DMS53 (cell line): ENCODE data around the gene POU6F2.
"Not testable (repeated sequence)": the region's sequence is repeated elsewhere in the genome, so short reads cannot be mapped to it uniquely, and the experiment has no call there.

Experiments used
- DNase-seq: peaks from one replicate; lab custom pipeline; 2025; lab: John Stamatoyannopoulos, UW

Gene POU6F2

DNA sequence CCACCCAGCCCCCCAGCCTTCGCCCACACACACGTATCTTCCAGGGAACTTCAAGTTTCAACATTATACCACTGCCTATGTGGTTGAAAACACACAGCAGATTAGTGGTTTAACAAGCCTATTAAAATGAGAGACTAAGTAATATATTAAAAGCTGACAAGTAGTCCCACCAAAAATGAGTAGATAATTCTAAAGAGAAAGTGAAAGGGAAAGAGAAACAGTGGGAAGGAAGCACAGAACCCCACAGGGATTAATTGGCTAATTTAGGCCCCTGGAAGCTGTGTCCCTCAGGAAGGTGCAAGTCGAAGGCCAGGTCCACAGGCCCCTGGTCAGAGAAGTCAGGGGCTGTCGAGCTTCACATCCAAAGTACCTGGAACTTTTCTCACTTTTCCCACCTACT is 378.0 kb downstream of the POU6F2 start:
- no peak for DNase-seq

DNA sequence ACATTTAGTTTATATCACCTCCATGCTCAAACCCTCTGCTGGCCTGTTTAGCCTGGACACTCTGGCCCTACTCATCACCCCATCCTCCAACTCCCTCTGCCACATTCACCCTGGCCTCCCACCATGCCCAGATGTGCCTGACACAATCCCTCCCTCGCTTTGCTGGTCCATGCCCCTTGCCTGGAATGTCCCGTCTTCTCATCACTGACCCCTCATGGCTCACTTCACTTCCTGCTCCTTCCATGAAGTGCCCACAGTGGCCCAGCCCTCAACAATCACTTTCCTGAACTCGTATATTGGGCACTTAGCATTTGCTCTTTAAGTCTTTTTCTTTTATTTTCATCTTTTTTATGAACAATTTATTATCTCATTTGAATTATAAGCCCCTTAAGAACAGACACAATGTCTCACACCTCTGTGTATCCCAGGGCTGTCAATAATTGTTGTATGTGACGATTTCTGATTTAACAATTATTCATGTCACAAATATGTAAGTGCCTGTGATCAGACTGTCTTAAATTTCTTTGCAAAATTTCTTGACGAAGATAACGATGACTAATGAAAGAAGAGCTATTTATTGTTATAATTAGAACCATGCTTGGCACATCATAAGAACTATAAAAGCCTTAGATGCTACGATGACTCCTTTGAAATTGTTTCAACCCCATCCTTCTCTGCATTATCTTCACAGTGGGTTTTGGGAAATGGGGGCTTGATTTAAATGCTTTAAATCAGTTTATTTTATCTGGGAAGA is 378.6 kb downstream of the POU6F2 start:
- no peak for DNase-seq

DNA sequence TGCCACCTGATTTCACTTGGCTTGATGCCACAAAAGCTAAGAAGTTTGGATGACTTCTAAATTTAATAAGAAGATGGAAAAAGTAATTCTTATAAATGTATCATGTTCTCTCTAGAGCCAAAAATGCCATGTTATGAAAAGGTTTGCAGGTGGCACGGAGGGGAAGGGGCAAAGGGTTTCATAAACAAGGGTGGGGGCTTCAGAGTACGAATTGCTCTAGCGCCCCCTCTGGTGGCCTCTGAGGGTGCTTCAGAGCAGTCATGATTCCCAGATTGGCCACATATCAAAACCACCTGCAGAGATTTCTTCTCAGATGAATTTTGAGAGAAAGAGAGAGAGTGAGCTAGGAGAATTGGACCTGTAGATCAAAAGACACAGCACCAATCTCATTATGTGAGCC is 379.9 kb downstream of the POU6F2 start:
- DNase-seq = peak; percentile 37

DNA sequence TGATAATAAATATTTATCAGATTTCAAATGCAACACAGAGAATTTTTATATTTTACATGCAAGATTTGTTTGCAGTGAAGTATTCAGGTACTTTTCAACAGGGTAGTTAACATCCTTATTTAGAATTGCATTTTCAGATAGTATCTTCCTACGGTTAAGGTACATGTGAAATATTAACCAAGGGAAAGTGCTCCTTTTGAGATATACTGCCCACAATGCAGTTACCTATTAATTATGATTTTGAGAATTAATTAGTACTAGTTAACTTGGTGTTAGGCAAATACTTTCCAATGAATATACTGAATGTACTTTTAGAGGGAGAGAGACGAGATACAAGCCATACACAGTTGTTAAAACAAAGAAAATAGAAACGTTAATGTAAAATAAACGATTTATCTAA is 382.3 kb downstream of the POU6F2 start:
- no peak for DNase-seq

DNA sequence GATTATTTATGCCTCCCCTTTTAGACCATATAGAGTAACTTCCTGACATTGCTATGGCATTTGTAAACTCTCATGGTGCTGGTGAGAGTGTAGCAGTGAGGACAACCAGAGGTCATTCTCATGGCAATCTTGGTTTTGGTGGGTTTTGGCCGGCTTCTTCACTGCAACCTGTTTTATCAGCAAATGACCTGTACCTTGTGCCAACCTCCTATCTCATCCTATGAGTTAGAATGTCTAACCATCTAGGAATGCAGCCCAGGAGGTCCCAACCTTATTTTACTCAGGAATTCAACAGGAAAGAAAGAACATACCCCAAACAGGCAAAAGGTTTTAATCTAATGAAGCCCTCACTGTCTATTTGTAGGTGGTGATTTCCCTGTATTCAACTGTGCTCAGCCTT is 383.1 kb downstream of the POU6F2 start:
- no peak for DNase-seq

DNA sequence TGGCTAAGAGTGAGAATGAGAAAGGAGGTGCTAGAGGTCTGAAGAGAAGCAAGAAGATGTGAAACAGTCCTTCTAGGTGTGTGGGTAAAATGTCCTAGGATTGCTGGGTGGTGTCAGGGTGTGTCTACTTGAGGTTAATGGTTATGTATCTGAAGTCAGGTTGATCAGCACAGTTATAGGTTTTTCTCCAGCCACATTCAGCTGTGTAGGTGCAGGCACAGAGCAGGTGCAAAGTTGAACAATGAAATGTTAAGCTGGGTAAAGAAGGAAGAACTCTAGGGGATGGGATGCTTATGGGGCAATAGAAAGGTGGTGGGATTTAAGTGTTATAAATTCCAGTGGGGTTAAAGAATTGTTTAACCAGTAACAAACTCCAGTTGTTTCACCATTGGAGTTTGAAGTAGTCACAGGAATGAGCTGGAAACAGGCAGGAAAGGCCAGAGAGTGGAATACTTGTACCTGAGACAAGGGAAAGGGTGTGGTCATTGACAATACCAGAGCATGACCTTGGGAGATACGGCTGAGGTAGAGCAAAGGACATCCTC is 388.1 kb downstream of the POU6F2 start:
- DNase-seq = no peak

DNA sequence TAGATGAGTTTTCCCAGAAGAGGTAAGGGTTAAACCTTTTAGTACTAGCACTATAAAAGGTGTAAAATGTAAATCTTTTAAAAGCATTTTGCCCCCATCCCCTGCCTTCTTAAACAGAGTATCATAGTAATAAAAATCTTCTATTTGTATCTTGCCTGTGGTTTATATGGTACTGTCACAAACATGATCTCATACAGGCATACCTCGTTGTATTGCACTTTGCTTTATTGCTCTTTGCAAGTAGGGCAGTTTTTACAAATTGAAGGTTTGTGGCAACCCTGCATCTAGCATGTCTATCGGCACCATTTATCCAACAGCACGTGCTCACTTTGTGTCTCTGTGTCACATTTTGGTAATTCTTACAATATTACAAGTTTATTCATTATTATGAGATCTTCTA is 389.7 kb downstream of the POU6F2 start:
- no peak for DNase-seq

DNA sequence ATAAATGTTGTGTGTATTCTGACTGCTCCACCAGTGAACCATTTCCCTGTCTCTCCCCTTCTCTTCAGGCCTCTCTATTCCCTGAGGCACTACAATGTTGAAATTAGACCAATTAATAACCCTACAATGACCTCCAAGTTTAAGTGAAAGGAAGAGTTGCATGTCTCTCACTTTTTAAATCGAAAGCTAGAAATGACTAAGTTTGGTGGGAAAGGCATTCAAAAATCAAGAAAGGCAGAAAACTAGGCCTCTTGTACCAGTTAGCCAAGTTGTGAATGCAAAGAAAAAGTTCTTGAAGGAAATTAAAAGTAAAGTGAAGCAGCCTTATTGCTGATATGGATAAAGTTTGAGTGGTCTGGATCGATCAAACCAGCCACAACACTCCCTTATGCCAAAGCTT is 390.2 kb downstream of the POU6F2 start:
- DNase-seq = no peak

DNA sequence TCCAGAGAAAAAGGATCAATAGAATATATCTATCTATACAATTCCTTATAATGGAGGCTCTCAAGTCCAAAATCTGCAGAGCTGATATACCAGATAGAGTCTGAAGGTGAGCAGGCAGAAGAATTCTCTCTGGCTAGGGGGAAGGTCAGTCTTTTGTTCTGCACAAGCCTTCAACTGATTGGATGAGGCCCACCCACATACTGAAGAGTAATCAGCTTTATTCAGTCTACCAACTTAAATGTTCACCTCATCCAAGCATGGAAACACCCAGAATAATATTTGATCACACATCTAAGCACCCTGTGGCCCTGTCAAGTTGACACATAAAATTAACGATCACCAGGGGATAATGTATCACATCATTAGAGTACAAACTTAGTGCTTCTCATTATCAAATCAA is 394.7 kb downstream of the POU6F2 start:
- DNase-seq = no peak

DNA sequence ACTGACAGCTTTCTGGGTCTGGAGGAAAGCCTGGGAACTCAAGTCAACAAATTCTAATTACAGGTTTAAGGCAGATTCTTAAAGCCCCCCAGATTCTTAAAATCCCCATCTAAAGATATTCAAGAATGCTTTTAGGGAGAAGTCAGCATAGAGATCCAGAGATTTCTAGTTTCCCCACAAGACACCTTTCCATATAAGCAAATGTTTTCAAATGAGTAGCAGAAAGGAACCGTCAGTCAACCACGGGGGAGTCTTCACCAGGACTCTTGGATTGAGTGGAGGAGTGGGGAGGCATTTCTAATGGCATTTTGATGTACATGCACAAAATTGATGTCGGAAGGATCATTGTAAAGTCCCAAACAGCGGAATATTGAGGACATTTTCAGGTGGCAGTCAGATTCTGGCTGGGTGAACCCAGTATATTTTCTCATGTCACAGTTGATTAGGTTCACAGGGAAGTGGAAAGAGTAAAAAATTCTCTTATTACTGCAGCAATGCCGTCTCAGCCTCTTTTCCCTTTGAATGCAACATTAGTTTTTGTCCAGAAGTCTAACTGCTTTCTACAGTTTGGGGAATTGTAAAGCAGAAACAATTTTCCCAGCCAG is 396.8 kb downstream of the POU6F2 start:
- DNase-seq = no peak

DNA sequence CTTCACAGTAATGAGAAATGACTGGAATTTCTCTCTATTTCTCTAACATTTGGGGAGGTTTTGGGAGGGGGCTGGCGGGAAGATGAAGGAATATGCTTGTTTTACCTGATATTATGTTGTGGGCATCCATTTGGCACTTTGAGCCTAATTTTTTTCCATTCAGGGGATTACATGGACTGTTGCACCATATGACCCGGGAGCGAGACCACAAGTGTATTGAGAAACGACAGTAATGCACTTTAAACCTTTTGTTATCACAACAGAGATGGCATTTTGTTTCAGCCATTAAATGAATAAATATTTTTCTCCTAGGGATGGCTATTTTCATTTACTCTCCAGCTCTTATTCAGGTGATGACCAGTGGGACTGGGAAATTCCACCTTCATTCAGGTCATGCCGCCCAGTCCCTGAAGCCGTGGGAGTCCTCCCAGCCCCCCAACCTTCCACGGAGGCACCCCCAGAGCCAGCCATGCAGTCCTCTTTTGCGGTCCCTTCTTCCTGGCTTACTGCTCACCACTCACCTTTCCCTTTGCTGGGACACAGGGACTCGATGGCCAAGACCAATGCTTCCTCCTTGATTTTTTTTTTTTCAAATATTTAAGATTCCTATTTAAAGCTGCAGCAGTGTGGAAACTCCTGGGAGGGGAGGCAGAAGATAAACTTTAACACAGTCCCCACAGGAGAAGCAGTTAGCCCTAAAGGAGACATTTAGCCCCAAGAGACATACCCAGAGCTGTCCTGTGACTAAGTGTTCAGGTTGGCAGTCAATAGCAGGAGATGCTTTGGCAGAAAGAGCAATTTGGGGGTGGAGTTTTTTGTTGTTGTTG is 397.6 kb downstream of the POU6F2 start:
- no peak for DNase-seq

DNA sequence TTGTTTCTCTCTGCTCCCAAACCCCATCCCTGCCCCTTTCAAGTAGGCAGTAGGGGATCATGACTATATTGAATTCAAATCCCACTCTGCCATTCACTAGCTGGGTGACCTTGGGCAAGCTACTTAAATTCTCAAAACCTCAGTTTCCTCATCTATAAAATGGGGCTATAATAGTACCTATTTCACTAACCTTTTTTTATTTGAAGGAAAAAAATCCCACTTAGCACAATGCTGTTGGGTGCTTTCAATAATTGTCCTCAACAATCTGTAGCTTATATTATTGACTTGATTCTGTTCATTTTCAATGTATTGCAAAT is 398.1 kb downstream of the POU6F2 start:
- no peak for DNase-seq

DNA sequence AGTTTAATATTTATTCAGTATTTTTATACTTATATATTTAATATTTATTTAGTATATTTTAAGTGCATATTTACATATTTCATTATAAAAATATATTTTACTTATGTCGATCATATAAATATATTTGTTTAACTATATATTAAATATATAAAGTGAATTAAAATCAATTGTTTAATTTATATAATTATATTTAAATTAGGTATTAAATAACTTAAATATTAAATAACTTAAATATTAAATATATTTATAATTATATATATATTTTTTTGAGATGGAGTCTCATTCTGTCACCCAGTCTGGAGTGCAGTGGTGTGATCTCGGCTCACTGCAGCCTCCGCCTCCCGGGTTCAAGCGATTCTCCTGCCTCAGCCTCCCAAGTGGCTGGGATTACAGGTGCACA is 399.2 kb downstream of the POU6F2 start:
- not testable (repeated sequence) for DNase-seq

DNA sequence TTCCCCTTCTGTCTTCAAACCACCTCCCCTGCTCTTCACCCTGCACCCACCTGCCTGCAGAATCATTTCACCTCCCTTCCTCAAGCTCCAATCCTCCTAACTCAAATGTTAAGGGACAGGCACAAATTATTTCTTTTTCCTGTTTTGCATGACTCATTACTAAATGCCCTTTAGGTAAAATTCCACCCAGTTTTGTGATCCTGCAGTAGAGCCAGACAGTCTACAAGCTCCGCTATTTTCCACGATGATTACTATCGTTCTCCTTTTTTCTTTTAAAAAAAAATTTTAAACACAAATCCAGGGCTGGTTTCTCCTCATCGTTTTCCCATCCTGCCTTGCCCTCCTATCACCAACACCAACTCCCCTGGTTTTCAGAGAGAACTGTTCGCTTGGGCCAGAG is 401.7 kb downstream of the POU6F2 start:
- no peak for DNase-seq

DNA sequence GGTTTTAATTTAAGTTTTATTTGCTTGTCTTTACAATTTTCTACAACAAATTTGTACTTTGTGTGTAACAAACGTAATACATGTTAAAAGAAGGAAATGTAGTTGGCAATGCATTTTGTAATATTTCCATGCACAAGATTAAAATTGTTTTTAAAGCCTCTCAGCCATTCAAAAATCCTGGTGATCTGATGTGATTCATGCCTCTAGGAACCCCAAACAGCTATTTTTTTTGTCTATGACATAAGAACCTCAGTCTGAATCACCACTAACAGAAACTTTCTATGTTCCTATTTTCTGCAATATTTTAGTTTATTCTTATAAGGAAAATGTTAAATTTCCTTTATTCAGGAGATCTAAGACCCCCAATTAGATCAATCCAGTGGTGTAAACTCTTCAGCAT is 405.4 kb downstream of the POU6F2 start:
- DNase-seq = no peak

DNA sequence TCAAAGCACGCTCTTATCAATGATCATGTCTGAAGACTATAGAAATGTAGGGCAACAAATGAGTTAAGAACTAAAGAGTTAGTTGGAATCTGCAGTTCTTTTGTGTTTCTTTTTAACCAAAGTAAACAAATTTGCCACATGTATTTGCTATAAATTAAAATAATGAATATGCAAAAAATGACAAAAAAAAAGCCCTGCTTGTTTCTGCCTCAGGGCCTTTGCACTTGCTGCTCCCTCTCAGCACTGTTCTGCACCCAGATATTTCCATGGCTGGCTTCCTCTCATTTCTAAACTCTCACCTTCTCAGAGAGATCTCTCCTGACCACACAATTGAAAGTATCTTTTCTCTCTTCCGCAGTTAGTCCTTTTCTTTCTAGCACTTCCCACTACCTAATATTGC is 406.7 kb downstream of the POU6F2 start:
- DNase-seq = no peak

DNA sequence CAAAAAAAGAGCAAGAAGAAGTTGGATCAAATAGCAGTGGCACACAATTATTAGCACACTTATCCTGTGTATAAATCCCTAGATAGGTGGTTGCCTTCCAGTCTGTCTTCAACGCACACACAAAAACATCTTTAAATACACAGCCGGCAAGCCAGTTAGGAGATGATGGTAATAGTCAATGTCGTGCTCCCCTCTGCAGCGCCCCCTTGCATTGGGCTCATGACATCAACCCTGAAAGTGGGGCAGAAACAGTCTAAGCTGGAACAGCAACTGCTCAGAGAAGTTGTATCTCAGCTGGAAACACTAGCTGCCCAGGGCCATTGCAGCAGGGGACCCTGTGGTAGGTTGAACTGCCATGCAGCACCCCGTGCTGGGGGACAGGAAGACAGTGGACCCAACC is 409.0 kb downstream of the POU6F2 start:
- peak; percentile 23 for DNase-seq

DNA sequence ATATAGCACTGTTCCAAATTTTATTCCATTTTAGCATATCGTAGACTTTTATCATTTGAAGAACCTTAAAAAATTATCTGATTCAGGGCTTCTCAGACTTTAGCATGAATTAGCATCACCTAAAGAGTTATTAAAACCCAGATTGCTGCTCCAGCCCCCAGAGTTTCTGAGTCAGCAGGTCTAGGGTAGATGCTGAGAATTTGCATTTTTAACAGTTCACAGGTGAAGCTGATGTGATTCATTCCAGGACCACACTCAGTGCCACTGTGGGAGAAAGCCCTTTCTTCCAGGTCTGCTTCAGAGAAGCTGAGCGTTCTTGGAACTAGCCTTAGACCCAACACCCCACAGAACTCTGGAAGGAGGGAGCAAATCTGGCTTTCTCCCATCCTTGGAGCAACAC is 414.4 kb downstream of the POU6F2 start:
- no peak for DNase-seq

DNA sequence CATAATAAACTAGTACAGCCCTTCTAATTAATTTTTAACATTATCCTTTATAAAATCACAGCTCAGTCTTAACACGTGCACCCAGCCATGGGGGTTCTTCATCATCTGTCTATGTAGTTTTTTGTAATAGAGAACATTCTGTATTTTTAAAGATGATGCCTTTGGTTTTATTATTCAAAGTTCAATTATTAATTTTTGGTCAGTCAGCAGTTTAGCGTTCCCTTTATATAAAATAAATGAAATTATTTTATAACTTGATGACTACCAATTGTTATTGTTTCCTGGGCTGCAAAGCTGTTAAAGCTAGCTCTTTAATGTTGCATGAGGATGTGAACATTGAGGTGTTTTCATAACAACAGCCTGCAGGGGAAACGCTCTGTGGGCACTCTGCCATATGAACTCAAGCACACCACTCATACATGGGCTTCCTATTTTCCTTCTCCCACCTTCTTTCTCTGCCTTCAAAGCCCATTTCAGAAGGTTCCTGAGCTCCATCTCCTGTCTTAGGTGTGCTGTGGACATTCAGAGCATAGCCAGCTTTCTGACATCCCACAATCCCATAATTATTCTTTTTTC is 416.5 kb downstream of the POU6F2 start:
- DNase-seq = no peak

DNA sequence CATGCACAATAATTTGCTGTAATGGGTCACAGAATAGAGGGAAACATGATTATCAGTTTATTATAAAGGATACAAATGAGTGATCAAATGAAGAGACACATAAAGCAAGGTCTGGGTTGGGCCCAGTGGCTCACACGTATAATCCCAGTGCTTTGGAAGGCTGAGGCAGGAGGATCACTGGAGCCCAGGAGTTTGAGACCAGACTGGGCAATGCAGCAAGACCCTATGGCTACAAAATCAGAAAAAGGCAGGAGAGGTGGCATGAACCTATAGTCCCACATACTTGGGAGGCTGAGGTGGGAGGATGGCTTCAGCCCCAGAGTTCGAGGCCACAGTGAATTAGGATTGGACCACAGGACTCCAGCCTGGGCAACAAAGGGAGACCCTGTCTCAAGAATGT is 421.7 kb downstream of the POU6F2 start:
- no peak for DNase-seq

DNA sequence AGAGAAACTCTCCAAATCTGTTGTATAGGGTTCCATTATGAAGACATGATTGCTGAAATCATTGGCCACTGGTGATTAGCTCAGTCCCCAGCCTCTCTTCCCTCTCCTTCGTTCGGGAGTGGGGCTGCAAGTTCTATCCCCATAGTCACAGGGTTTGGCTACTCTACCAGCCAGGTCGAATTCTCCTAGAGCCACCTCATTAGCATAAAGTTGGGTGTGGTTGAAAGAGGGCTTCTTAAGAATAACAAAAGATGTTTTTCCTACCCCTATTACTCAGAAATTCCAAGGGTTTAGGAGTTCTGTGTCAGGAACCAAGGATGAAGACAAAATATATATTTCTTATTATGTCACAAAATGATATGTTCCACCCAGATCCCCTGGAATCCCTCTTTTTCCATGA is 422.3 kb downstream of the POU6F2 start:
- no peak for DNase-seq

DNA sequence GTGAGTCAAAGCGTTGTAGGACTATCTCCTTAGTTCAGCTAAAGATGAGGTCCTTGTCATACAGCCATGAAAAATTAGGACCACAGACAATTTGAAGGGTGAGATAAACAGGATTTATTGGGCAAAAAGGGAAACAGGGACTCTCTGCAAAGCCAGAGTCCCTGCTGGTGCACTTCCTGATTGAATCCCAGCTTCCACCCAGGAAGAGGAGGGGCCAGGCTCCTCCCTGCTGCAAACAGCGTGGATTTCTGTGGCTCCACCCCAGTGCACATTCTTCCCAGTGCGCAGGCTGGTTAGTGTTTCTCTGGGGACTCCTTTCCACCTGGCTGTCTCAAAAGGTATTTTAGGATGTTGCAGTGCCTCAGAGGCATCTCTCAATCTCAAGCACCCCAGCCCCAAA is 423.1 kb downstream of the POU6F2 start:
- DNase-seq = no peak

DNA sequence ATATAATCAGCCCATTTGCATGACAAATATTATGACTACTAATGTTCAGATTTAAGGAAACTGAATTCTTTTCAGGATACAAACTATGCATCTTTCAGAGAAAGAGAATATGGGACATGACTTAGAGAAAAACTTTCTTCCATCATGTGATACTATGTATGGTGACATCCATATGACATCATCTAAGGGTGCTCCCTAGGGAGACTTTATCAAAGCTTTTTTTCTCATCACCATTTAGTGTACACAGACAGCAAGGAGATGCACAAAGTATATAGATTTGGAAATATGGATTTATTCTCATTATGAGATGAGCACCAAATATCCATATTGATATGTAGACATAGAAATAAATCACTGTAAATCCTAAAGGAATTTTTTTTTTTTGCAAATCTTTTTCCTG is 424.3 kb downstream of the POU6F2 start:
- no peak for DNase-seq
